Hematopoietic multipotent progenitor cell treated with erythropoietin and hydrocortisone succinate and interleukin-3 and kit ligand, for 8 days (in vitro differentiated cells): ENCODE data around the gene METTL6.
"Not testable (repeated sequence)": the region's sequence is repeated elsewhere in the genome, so short reads cannot be mapped to it uniquely, and the experiment has no call there.

ENCODE experiments used
- DNase-seq: peaks from one replicate; pipeline ENCODE4 v3.0.0-alpha.2; 2015

Gene METTL6

DNA sequence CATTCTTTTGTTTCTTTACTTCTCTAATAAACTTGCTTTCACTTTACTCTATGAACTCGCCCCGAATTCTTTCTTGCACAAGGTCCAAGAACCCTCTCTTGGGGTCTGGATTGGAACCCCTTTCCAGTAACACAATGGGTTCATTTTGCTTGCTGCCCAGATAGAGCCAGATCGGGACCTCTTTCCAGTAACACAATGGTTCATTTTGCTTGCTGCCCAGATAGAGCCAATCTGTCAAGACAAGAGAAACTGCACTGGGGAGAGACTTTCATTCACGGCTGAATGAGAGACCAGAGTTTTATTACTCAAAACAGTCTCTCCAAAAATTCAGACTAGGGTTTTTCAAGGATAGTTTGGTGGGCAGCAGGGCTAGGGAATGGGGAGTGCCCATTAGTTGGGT lies 25.4 kb downstream of the METTL6 start:
- DNase-seq, result no peak

DNA sequence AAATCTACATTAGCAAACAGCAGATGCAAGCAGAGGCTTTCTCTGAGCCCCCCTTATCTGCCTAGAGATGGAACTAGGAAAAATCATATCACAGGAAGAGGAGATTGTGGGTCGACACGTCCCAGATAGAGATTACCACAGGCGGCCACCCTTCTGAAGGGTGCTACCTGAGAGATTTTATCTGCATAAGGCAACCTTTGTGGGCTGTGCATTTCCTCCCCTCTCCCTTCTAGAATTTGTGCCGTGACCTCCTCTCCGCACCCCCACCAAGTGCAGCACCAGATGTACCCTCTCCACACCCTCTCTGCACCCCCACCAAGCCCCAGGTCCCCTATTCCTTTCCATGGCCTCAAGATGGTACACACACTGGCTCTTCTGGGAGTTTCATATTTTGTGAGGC lies 27.4 kb downstream of the METTL6 start:
- no peak for DNase-seq

- peak; percentile 62 for DNase-seq
Measured at GRCh38 chr3:15398731-15399133, 28.6 kb downstream of the METTL6 start.

GRCh38 chr3:15393252-15393651 lies 34.1 kb downstream of the METTL6 start:
- not testable (repeated sequence) for DNase-seq

GRCh38 chr3:15391007-15391406 lies 36.3 kb downstream of the METTL6 start:
- DNase-seq, result no peak

DNA sequence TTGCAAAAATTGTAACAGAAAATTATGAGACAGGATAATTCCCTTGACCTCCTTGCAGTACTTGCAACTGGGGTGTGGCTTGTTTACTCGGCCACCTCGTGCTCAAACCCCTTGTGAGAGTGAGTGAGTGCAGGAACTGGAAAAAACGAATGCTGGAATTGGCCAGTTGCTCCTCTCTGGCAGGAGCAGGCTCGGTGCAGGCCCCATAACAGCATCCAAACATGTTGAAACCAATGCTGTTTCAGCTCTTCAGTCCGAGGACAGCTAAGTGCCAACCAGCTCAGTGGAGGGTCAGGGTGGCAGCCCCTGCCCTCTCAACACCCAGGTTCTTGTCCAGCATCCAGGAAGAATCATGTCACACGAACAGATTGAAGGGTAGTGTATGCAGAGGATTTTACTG lies 36.9 kb downstream of the METTL6 start:
- DNase-seq, result no peak

DNA sequence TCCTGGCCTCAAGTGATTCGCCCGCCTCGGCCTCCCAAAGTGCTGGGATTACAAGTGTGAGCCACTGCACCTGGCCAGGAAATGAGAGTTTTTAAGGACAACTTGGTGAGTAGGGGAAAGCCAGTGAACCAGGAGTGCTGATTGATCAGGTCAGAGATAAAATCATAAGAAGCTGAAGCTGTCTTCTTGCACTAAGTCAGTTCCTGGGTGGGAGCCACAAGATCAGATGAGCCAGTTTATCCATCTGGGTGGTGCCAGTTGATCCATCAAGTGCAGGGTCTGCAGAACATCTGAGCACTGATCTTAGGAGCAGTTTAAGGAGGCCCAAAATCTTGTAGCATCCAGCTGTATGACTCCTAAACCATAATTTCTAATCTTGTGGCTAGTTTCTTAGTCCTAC lies 39.0 kb downstream of the METTL6 start:
- not testable (repeated sequence) for DNase-seq

- DNase-seq, result no peak
Measured at GRCh38 chr3:15387735-15388134, 39.6 kb downstream of the METTL6 start.

DNA sequence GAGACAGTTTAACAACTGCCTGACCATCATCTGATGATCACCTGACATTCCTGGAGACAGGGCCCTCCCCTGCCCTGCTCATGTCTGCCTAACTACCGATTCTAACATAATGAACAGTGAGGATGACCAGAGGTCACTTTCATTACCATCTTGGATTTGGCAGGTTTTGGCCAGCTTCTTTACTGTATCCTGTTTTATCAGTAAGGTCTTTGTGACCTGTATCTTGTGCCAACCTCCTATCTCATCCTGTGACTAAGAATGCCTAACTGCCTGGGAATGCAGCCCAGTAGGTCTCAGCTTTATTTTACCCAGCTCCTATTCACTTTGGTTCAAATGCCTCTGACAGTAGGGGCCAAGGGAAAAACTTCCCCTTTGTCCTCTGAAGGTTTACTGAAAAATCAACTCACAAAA lies 40.2 kb downstream of the METTL6 start:
- DNase-seq, result no peak

- not testable (repeated sequence) for DNase-seq
Measured at GRCh38 chr3:15386654-15386955, 40.7 kb downstream of the METTL6 start.

DNA sequence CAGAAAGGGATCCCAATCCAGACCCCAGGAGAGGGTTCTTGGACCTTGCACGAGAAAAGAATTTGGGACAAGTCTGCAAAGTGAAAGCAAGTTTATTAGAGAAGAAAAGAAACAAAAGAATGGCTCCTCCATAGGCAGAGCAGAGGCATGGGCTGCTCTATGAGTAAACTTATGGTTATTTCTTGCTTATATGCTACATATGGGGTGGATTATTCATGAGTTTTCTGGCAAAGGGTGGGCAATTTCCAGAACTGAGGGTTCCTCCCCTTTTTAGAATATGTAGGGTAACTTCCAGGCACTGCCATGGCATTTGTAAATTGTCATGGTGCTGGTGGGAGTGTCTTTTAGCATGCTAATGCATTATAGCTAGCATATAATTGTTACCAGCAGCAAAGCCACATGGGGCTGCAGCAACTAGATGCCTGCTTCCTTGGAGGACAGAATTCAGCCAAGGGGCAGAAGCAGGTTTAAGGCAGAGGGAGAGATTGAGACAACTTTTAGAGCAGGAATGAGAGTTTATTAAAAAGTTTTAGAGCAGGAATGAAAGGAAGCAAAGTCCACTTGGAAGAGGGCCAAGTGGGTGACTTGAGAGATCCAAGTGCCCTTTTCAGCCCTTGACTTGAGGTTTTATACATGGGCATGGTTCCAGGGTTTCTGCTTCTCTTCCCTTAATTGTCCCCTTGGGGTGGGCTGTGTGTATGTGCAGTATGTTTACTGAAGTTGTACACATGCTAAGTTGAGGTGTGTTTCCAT lies 41.3 kb downstream of the METTL6 start:
- DNase-seq, result peak; percentile 53

DNA sequence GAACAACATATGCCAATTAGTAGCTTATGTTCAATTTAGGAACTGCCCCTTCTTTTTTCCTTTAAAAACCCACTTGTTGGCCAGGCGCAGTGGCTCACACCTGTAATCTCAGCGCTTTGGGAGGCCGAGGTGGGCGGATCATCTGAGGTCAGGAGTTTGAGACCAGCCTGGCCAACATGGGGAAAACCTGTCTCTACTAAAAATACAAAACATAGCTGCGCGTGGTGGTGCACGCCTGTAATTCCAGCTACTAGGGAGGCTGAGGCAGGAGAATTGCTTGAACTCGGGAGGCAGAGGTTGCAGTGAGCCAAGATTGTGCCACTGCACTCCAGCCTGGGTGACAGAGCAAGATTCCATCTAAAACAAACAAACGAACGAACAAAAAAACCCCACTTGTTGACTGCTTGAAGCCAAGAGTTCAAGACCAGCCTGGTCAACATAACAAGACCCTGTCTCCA lies 42.1 kb downstream of the METTL6 start:
- DNase-seq, result not testable (repeated sequence)

GRCh38 chr3:15384510-15385237 lies 42.7 kb downstream of the METTL6 start:
- DNase-seq, result peak; percentile 48

DNA sequence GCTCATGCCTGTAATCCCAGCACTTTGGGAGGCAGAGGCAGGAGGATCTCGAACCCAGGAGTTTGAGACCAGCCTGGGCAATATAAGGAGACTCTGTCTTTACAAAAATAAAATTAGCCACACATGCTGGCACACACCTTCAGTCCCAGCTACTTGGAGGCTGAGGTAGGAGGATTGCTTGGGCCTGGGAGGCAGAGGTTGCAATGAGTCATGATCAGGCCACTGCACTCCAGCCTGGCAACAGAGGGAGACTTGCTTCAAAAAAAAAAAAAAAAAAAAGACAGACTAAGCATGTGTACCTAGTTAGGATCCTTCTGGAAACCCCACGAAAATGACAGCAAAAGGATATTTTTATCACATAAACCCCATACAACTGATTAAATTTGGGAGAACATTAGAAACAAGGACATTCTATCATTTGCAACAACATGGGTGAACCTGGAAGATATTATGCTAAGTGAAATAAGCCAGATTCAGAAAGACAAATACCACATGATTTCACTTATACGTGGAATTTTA lies 44.9 kb downstream of the METTL6 start:
- no peak for DNase-seq

DNA sequence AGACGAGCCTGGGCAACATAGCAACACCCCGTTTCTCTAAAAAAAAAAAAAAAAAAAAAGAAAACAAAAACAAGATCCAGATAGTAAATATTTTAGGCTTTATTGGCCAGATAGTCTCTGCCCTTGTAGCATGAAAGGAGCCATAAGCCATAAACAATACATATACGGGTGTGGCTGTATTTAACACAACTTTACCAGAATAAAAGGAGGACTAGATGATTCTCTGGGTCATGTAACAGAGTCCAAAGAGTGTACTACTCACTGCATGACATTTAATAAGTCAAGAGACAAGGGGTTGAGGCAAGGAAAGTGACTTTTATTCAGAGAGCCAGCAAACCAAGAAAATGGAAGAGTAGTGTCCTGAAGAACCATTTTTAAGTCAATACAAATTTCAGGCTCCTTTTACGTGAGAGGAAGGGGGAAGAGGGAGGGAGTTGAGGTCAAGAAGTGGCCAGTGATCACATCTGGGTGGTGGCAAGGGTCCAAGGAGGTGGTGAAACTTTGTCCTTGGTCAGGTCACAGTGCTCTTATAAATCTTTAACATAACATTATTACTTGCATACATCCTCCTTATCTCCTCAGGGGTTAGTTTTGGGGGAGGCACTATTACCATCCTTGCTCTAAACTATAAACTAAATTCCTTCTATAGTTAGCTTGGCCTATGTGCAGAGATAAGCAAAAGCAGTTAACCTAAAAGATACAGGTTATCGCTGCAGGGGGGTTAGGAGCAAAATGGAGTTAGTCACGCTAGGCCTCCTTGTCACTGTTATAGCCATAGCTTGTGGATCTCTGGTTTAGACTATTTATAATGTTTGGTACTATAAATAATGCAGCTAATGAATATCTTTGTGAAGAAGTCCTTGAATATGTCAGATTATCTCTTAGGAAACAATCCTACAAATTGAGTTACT lies 46.1 kb downstream of the METTL6 start:
- no peak for DNase-seq

- peak; percentile 97 for DNase-seq
Measured at GRCh38 chr3:15377961-15378791, 49.2 kb downstream of the METTL6 start.

DNA sequence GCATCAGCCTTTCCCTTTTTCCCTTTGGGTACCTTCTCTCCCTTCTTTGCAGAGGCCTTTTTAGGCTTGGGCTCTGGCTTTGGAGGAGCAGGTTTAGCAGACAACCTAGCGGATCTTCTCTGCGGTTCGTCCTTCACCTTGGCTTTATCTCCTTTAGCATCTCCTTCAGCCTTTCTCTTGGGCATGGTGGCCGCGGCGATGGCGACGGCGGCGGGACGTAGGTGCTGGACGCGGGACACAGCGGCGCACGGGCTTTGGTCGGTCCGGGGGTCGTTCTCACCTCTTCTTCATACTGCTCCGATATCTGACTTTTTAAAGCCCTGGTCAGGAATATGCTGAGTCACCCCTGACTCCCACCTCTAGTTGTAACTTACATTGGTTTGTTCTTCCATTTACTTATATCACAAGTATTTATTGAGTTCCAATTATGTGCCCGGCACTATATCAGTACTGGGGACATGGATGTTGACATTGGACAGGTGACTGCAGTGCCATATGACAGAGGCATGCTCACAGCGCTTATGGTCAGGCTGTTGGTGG lies 51.8 kb downstream of the METTL6 start:
- no peak for DNase-seq

- DNase-seq, result no peak
Measured at GRCh38 chr3:15372918-15373317, 54.4 kb downstream of the METTL6 start.

DNA sequence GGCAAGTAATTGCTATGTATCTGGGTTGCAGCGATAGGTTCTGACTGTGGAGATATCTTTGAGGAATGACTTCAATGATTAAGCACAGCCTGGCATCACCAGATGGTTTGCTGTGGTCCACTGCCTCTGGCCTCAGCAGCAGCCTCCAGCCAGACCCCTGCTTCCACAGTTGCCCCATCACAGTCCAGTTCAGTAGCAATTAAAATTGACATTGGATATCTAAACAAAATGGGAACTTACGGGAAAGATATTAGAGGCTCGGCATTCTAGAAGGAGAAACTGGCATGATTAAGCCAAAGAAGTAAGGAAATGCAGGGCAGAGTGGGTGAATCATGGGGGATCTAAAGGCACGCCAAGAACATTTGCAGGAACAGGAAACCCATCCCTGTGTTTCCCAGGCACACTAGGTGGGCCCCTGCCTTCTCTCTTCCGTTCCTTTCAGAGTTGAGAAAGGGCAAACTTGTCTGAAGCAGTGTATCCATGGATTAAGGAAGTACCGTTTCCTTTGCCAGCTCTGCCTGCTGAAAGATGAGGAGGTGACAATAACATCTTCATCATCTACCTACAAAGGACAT lies 58.7 kb downstream of the METTL6 start:
- no peak for DNase-seq

DNA sequence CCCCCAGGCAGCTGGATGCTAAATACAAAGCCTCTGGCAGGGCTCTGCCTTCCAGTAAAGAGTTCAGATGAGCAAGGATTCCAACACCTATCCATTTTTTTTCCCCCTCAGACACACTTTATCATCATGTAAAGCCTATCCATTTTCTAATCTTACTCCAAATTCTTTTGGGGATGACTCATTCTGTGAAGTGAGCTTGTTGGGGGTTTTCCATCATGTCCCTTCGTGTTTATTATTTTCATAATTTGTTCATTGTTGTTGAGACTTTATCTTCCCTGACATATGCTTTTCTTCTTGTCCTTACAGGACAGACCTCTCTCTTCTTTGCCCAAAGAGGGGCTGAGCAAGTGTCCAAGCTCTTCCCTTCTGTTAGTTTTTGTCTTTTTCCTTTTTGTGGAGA lies 60.3 kb downstream of the METTL6 start:
- DNase-seq, result no peak

DNA sequence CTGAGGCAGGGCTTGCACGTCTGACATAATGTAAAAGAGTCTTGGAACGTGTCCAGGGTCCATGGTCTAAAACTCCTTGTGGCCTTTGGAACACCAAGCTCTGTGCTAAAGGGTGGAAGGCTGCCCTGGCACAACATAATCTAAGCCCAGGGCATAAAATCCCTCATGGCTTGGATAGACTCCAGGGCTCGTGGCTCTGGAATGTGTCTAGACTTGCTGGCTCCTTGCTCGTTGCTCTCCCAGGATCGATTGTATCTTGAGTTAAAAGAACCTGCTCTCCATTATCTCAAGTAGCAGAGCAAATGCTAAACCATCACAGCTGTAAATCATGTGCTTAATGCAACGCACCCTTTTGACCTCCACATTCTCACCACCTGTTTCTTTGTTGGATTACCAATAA lies 63.3 kb downstream of the METTL6 start:
- DNase-seq, result not testable (repeated sequence)
